Stimulated activated CD8-positive, alpha-beta memory T cell treated with anti-CD3 and anti-CD28 coated beads, Interleukin-12 subunit alpha, Interleukin-12 subunit beta, amount 100 ng/mL, for 4 hours (primary cell): ENCODE results near the gene HILPDA.
"Not testable (repeated sequence)": the region's sequence is repeated elsewhere in the genome, so short reads cannot be mapped to it uniquely, and the experiment has no call there.

Experiments used
- DNase-seq: peaks from one replicate; pipeline ENCODE4 v3.0.0-alpha.2; 2020; ENCODE audit warnings: low read depth

The HILPDA gene

GRCh38 chr7:128463345-128463744 lies 7.7 kb downstream of the HILPDA start:
- DNase-seq: not testable (repeated sequence)

- DNase-seq: not testable (repeated sequence)
Measured at GRCh38 chr7:128463933-128464332, 8.3 kb downstream of the HILPDA start.

GRCh38 chr7:128466871-128467270 lies 11.2 kb downstream of the HILPDA start:
- DNase-seq: not testable (repeated sequence)

GRCh38 chr7:128476402-128477335 lies 21.0 kb downstream of the HILPDA start, which contains the start of gene METTL2B:
TSS of gene METTL2B (plus strand) at chr7:128476748. CDS start at chr7:128476766, 18 bp downstream.
- peak; percentile 75 for DNase-seq

- DNase-seq: not testable (repeated sequence)
Measured at GRCh38 chr7:128477336-128477690, 21.6 kb downstream of the HILPDA start.

GRCh38 chr7:128479082-128479481 lies 23.4 kb downstream of the HILPDA start:
- DNase-seq: not testable (repeated sequence)

GRCh38 chr7:128488134-128488533 lies 32.5 kb downstream of the HILPDA start:
- DNase-seq: not testable (repeated sequence)

- no peak for DNase-seq
Measured at GRCh38 chr7:128497405-128497804, 41.7 kb downstream of the HILPDA start.

GRCh38 chr7:128505416-128505815 lies 49.7 kb downstream of the HILPDA start:
- not testable (repeated sequence) for DNase-seq

GRCh38 chr7:128506819-128507218 lies 51.1 kb downstream of the HILPDA start:
- DNase-seq: not testable (repeated sequence)

- DNase-seq: not testable (repeated sequence)
Measured at GRCh38 chr7:128507321-128507993, 51.8 kb downstream of the HILPDA start.
